Measurements from ENCODE around the gene DYRK1B. TPM values are rescaled to one million over a fixed set of nuclear protein-coding genes. Genes with fewer than 3 reads are reported as not detected.
A peak's percentile ranks its signal among the peaks of the same experiment; 100 is the strongest.

Gene DYRK1B
- total RNA-seq, 1 donor from 2014 or later = 15.5 TPM

GRCh38 chr19:39833160-39833463 is 850 bp downstream of the DYRK1B start:
- FAIRE-seq (no peak), DNase-seq (ENCODE audit: low spot score in 2 of 2) (no peak)

- DNase-seq (ENCODE audit: low spot score in 2 of 2) = peak in 1 of 2 donors; percentile 26
- no peak for FAIRE-seq
These were observed 1.4 kb downstream of the DYRK1B start for GRCh38 chr19:39832341-39833083.

- FAIRE-seq = no peak
- DNase-seq (ENCODE audit: low spot score in 2 of 2) = no peak
These were observed 2.3 kb downstream of the DYRK1B start for GRCh38 chr19:39831679-39832078.

- FAIRE-seq (no peak), DNase-seq (ENCODE audit: low spot score in 2 of 2) (no peak)
These were observed 3.1 kb downstream of the DYRK1B start for GRCh38 chr19:39830847-39831246.

- no peak for DNase-seq (ENCODE audit: low spot score in 2 of 2)
- no peak for FAIRE-seq
These were observed 3.6 kb downstream of the DYRK1B start for GRCh38 chr19:39830406-39830805.

- DNase-seq (ENCODE audit: low spot score in 2 of 2) = no peak
- FAIRE-seq = no peak
These were observed 4.2 kb downstream of the DYRK1B start for GRCh38 chr19:39829702-39830275.

- FAIRE-seq = no peak
- DNase-seq (ENCODE audit: low spot score in 2 of 2) = no peak
These were observed 5.3 kb downstream of the DYRK1B start for GRCh38 chr19:39828654-39829032.

- DNase-seq (ENCODE audit: low spot score in 2 of 2) (no peak), FAIRE-seq (no peak)
These were observed 5.8 kb downstream of the DYRK1B start for GRCh38 chr19:39828015-39828653.

GRCh38 chr19:39827216-39827615 is 6.7 kb downstream of the DYRK1B start:
- no peak for DNase-seq (ENCODE audit: low spot score in 2 of 2)
- FAIRE-seq = no peak

GRCh38 chr19:39826311-39826945 is 7.5 kb downstream of the DYRK1B start:
- FAIRE-seq = no peak

GRCh38 chr19:39825531-39826076 is 8.4 kb downstream of the DYRK1B start:
- FAIRE-seq = no peak

More at GRCh38 chr19:39826311-39826945, 7.5 kb downstream of the DYRK1B start:
- no peak for DNase-seq (ENCODE audit: low spot score in 2 of 2)

GRCh38 chr19:39825093-39825463 is 8.9 kb downstream of the DYRK1B start:
- DNase-seq (ENCODE audit: low spot score in 2 of 2) (no peak), FAIRE-seq (no peak)

More at GRCh38 chr19:39825531-39826076, 8.4 kb downstream of the DYRK1B start:
- DNase-seq (ENCODE audit: low spot score in 2 of 2) = peak in 1 of 2 donors; percentile 28

GRCh38 chr19:39824143-39825092 is 9.5 kb downstream of the DYRK1B start:
- peak; percentile 92 to 98 for DNase-seq (ENCODE audit: low spot score in 2 of 2)
- peak; percentile 95 for FAIRE-seq

- FAIRE-seq (no peak), DNase-seq (ENCODE audit: low spot score in 2 of 2) (no peak)
These were observed 10.3 kb downstream of the DYRK1B start for GRCh38 chr19:39823686-39824085.

- FAIRE-seq (no peak), DNase-seq (ENCODE audit: low spot score in 2 of 2) (no peak)
These were observed 13.3 kb downstream of the DYRK1B start for GRCh38 chr19:39820696-39821095.

- no peak for DNase-seq (ENCODE audit: low spot score in 2 of 2)
- no peak for FAIRE-seq
These were observed 14.2 kb downstream of the DYRK1B start for GRCh38 chr19:39819786-39820185.

- no peak for FAIRE-seq
- no peak for DNase-seq (ENCODE audit: low spot score in 2 of 2)
These were observed 15.3 kb downstream of the DYRK1B start for GRCh38 chr19:39818626-39819097.

- DNase-seq (ENCODE audit: low spot score in 2 of 2) (no peak), FAIRE-seq (no peak)
These were observed 15.9 kb downstream of the DYRK1B start for GRCh38 chr19:39817888-39818561.
